ENCODE data around the gene RAB4B. TPM values are rescaled to one million over a fixed set of nuclear protein-coding genes. Genes with fewer than 3 reads are reported as not detected.
"Not testable (repeated sequence)": the region's sequence is repeated elsewhere in the genome, so short reads cannot be mapped to it uniquely, and the experiment has no call there.

The RAB4B gene
- total RNA-seq, 2 donors from 2014 or later, result 52.4 to 55.4 TPM

DNA sequence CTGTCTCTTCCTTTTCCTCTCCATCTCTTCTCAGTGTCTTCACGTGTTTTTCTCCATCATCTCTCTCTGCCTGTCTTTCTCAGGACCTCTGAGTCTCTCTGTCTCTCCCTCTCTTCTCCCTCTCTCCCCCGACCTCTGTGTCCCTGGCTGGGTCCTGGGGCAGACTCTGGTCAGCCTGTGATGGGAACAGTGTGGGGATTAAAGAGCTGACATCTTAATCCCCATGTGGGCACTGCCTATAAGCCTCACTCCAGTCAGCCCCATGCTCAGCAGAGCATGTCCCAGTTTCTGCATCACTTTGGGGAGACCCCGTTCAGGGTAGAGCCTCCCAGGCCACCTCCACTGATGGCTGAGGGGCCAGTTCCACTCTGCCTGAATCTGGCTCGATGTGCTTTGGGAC lies 37.2 kb downstream of the RAB4B start:
- H3K9me3 ChIP-seq (ENCODE audit: control insufficient read depth, low read length, poor library complexity, severe bottlenecking), result no peaks in the 10 kb centered on the region
- DNase-seq, result no peak
- no peak for ATAC-seq
- peak overlapping the region; percentile 80 for H3K27ac Mint-ChIP-seq
- H3K4me1 Mint-ChIP-seq, result peaks cover 49% of the 10 kb centered on the region
- no peaks in the 10 kb centered on the region for H3K36me3 Mint-ChIP-seq (ENCODE audit: low read depth)
- no peaks in the 10 kb centered on the region for H3K27me3 Mint-ChIP-seq
- H3K4me3 Mint-ChIP-seq, result peak overlapping the region; percentile 55

- not testable (repeated sequence) for H3K36me3 Mint-ChIP-seq (ENCODE audit: low read depth); H3K9me3 ChIP-seq (ENCODE audit: control insufficient read depth, low read length, poor library complexity, severe bottlenecking); H3K27me3 Mint-ChIP-seq
- peak overlapping the region; percentile 91 for H3K4me3 Mint-ChIP-seq
- H3K27ac Mint-ChIP-seq, result peak overlapping the region; percentile 94
- ATAC-seq (peak; percentile 92), DNase-seq (peak; percentile 59 to 67 (median 67))
- H3K4me1 Mint-ChIP-seq, result peaks cover 31% of the 10 kb centered on the region
These were observed 40.7 kb downstream of the RAB4B start for GRCh38 chr19:40818480-40819399.

GRCh38 chr19:40819479-40820234 lies 41.6 kb downstream of the RAB4B start:
- H3K9me3 ChIP-seq (ENCODE audit: control insufficient read depth, low read length, poor library complexity, severe bottlenecking); H3K27me3 Mint-ChIP-seq; H3K36me3 Mint-ChIP-seq (ENCODE audit: low read depth); H3K4me3 Mint-ChIP-seq: not testable (repeated sequence)
- Mint-ChIP-seq H3K27ac (peak overlapping the region; percentile 94), H3K4me1 (peaks cover 29% of the 10 kb centered on the region)
- peak; percentile 40 to 60 (median 44) for DNase-seq
- peak; percentile 38 for ATAC-seq

GRCh38 chr19:40822161-40822560 lies 44.1 kb downstream of the RAB4B start:
- no peak overlapping the region for H3K4me3 Mint-ChIP-seq
- H3K4me1 Mint-ChIP-seq, result peaks cover 39% of the 10 kb centered on the region
- no peak overlapping the region for H3K27ac Mint-ChIP-seq
- no peaks in the 10 kb centered on the region for H3K9me3 ChIP-seq (ENCODE audit: control insufficient read depth, low read length, poor library complexity, severe bottlenecking)
- no peaks in the 10 kb centered on the region for H3K27me3 Mint-ChIP-seq
- ATAC-seq, result no peak
- H3K36me3 Mint-ChIP-seq (ENCODE audit: low read depth), result peaks cover 2% of the 10 kb centered on the region
- DNase-seq, result no peak

- Mint-ChIP-seq H3K4me1 (peaks cover 38% of the 10 kb centered on the region), H3K27ac (peak overlapping the region; percentile 39)
- H3K9me3 ChIP-seq (ENCODE audit: control insufficient read depth, low read length, poor library complexity, severe bottlenecking), result not testable (repeated sequence)
These were observed 44.9 kb downstream of the RAB4B start for GRCh38 chr19:40822704-40823553.

DNA sequence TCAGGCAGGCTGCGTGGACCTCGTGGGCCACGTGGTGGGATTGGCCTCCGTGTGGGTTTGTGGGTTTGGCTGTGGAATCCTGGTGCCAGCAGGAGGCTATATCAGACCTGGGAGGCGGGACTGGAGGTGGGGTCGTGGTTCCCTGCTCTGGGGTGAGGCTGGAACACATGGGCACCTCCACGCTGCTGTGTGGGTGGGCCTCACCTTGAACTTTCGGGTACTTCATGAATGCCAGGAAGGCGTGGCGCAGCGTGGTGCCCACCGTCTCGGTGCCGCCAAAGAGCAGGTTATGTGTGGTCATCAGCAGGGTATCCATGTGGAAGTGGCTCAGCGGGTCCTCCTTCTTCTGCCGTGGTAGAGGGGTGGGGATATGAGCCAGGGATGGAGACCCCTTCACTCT lies 46.9 kb downstream of the RAB4B start:
- H3K27me3 Mint-ChIP-seq; DNase-seq; H3K9me3 ChIP-seq (ENCODE audit: control insufficient read depth, low read length, poor library complexity, severe bottlenecking); H3K36me3 Mint-ChIP-seq (ENCODE audit: low read depth); ATAC-seq; H3K4me3 Mint-ChIP-seq: not testable (repeated sequence)
- Mint-ChIP-seq H3K27ac (peak overlapping the region; percentile 8), H3K4me1 (peaks cover 23% of the 10 kb centered on the region)

More at GRCh38 chr19:40822704-40823553, 44.9 kb downstream of the RAB4B start:
- DNase-seq; H3K36me3 Mint-ChIP-seq (ENCODE audit: low read depth); ATAC-seq; H3K4me3 Mint-ChIP-seq; H3K27me3 Mint-ChIP-seq: not testable (repeated sequence)

DNA sequence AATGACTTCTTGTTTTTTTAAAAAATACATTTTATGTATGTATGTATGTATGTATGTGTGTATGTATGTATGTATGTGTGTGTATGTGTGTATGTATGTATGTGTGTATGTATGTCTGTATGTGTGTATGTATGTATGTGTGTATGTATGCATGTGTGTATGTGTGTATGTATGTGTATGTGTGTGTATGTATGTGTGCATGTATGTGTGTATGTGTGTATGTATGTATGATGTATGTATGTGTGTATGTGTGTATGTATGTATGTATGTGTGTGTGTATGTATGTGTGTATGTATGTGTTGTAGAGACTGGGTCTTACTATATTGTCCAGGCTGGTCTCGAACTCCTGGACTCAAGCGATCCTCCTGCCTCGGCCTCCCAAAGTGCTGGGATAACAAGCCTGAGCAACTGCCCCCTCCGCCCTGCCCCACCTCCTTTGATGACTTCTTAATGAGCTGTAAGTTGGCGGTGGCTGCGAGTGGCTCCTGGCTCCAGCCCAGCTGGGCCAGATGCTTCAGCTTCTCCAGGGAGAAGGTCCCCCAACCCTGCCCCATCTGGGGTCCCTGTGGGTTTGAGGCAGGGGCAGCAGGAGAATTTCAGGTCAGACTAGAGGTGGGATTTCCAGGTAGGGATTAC lies 47.5 kb downstream of the RAB4B start:
- ATAC-seq; H3K4me3 Mint-ChIP-seq; H3K9me3 ChIP-seq (ENCODE audit: control insufficient read depth, low read length, poor library complexity, severe bottlenecking); H3K27me3 Mint-ChIP-seq; DNase-seq; H3K36me3 Mint-ChIP-seq (ENCODE audit: low read depth): not testable (repeated sequence)
- Mint-ChIP-seq H3K4me1 (peaks cover 23% of the 10 kb centered on the region), H3K27ac (peak overlapping the region; percentile 8)

DNA sequence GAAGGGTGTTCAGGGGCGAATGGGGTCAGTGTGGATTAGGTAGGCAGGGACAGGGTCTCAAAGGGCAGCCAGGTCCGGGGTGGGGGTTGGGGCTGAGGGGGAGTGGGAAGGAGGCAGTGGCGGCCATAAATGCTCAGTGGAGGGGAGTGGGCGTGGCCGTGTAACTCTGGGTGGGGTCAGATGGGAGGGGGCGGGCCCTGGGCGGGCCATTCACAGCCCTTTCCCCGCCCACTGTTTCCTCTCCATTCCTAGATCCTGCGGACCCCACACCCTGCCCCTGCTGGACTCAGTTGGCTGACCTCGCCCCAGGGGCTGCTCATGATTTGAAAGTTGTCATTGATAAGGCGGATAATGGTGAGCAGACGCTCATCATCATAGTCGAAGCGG lies 48.3 kb downstream of the RAB4B start:
- not testable (repeated sequence) for H3K27me3 Mint-ChIP-seq; H3K9me3 ChIP-seq (ENCODE audit: control insufficient read depth, low read length, poor library complexity, severe bottlenecking); H3K36me3 Mint-ChIP-seq (ENCODE audit: low read depth); ATAC-seq; DNase-seq
- peak overlapping the region; percentile 8 for H3K27ac Mint-ChIP-seq
- H3K4me1 Mint-ChIP-seq, result peaks cover 23% of the 10 kb centered on the region
- peak overlapping the region; percentile 55 for H3K4me3 Mint-ChIP-seq

- ATAC-seq, result peak; percentile 95
- DNase-seq, result peak in 2 of 3 donors; percentile 53 to 54
- H3K27me3 Mint-ChIP-seq; H3K36me3 Mint-ChIP-seq (ENCODE audit: low read depth); H3K9me3 ChIP-seq (ENCODE audit: control insufficient read depth, low read length, poor library complexity, severe bottlenecking): not testable (repeated sequence)
- Mint-ChIP-seq H3K4me3 (peak overlapping the region; percentile 13), H3K4me1 (peaks cover 21% of the 10 kb centered on the region), H3K27ac (peak overlapping the region; percentile 8)
These were observed 48.8 kb downstream of the RAB4B start for GRCh38 chr19:40826699-40827385.

DNA sequence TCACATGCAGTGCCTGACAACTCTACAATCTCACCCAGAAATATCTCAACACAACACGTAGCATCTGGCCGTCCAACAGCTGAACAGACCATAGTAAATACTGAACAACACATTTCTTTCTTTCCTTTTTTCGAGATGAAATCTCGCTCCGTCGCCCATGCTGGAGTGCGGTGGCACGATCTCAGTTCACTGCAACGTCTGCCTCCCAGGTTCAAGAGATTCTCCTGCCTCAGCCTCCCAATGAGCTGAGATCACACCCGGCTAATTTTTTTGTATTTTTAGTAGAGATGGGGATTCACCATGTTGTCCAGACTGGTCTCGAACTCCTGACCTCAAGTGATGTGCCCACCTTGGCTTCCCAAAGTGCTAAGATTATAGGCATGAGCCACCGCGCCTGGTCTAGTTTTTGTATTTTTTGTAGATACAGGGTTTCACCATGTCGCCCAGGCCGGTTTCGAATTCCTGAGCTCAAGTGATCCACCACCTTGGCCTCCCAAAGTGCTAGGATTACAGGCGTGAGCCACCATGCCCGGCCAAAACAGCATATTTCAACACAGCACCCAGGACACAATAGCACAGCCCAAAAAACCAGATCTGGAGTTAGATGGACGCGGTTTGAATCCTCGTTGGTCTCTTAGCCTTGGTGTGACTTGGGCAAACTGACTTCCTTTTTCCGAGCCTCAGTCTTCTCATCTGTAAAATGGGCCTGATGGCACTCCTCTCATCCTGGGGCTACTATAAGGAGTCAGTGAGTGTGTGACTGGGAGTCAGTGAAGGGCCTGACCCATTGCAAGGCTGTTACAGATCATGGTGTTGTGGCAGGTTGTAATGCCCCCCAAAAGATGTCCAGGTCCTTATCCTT lies 49.6 kb downstream of the RAB4B start:
- peaks cover 3% of the 10 kb centered on the region for H3K36me3 Mint-ChIP-seq (ENCODE audit: low read depth)
- H3K27me3 Mint-ChIP-seq, result no peaks in the 10 kb centered on the region
- peaks cover 19% of the 10 kb centered on the region for H3K4me1 Mint-ChIP-seq
- H3K27ac Mint-ChIP-seq, result peak overlapping the region; percentile 8
- no peaks in the 10 kb centered on the region for H3K9me3 ChIP-seq (ENCODE audit: control insufficient read depth, low read length, poor library complexity, severe bottlenecking)
- DNase-seq (no peak), ATAC-seq (no peak)
- H3K4me3 Mint-ChIP-seq, result peak overlapping the region; percentile 13

GRCh38 chr19:40829205-40829604 lies 51.2 kb downstream of the RAB4B start:
- H3K9me3 ChIP-seq (ENCODE audit: control insufficient read depth, low read length, poor library complexity, severe bottlenecking), result no peaks in the 10 kb centered on the region
- DNase-seq (no peak), ATAC-seq (no peak)
- H3K4me1 Mint-ChIP-seq, result peaks cover 21% of the 10 kb centered on the region
- H3K4me3 Mint-ChIP-seq, result no peak overlapping the region
- peaks cover 3% of the 10 kb centered on the region for H3K36me3 Mint-ChIP-seq (ENCODE audit: low read depth)
- no peaks in the 10 kb centered on the region for H3K27me3 Mint-ChIP-seq
- H3K27ac Mint-ChIP-seq, result no peak overlapping the region
